AG08395 (cell line): ENCODE data around the gene GPATCH8.
"Not testable (repeated sequence)": the region's sequence is repeated elsewhere in the genome, so short reads cannot be mapped to it uniquely, and the experiment has no call there.

Source experiments
- DNase-seq: peaks from one replicate; pipeline ENCODE4 v3.0.0; 2012; ENCODE audit warnings: mixed read lengths, low spot score

GPATCH8 gene

GRCh38 chr17:44503147-44504029, at the start of gene GPATCH8:
Gene GPATCH8 (minus strand): TSS chr17:44503406. CDS start chr17:44503370, 36 bp downstream.
- DNase-seq: peak; percentile 100

DNA sequence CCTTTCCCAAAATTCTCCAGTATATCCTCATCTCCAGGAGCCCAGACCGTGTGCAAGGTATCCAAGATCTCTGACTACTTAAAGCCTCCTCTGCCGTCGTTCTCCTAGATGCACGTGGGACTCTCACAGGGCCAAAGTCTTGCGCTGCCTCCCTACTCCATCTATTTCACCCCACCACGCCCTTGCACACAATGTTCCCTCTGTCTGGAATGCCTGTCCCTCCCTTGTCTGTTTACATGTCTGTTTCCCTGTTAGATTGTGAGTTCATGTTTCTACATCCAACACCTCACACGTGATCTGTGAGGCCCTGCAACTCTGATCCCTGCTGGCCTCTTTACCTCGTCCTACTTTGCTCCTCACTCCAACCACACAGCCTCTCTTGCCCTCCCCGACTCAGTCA, 49.2 kb upstream of the GPATCH8 start:
- no peak for DNase-seq

- no peak for DNase-seq
Measured at GRCh38 chr17:44549686-44550085, 46.5 kb upstream of the GPATCH8 start.

GRCh38 chr17:44548376-44549230, 45.4 kb upstream of the GPATCH8 start:
- no peak for DNase-seq

- DNase-seq: no peak
Measured at GRCh38 chr17:44547625-44548267, 44.5 kb upstream of the GPATCH8 start.

- DNase-seq: peak; percentile 60
Measured at GRCh38 chr17:44546671-44547606, 43.7 kb upstream of the GPATCH8 start.

GRCh38 chr17:44543905-44544523, 40.8 kb upstream of the GPATCH8 start:
- DNase-seq: no peak

- peak; percentile 89 for DNase-seq
Measured at GRCh38 chr17:44543213-44543904, 40.2 kb upstream of the GPATCH8 start.

GRCh38 chr17:44541884-44542581, 38.8 kb upstream of the GPATCH8 start:
- DNase-seq: no peak

DNA sequence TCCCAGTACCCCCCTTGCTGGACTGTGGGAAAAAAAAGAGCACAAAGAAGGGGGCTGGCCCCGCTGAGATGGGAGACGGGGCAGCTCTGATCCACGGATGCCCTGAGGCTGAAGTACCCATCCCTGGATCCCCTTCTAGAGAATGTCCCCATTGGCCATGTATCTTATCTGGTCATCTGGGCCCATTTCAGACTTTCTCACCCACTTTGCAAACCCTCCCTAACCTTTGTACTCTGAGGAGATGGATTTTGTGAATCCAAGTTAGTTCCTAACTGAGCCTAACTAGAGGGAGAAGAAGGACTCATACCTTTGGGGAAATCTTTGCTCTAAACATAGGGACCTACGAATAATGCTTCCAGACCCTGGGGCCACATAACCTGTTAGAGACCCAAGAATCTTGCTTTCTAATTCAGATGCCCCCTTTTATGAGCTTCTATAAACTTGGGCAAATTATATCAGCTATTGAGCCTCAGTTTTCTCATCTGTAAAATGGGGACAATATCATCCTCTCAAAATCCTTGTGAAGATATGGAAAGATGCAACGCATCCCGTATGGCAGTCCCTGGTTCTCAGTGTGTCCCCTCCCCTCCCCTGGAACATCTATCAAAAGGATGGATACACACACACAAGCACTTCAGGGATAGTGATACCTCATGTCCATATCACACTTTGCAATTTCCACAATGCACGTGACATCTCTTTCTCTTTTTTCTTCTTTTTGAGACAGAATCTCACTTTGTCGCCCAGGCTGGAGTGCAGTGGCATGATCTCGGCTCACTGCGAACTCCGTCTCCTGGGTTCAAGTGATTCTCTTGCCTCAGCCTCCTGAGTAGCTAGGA, 37.3 kb upstream of the GPATCH8 start:
- no peak for DNase-seq

GRCh38 chr17:44539673-44540072, 36.5 kb upstream of the GPATCH8 start:
- DNase-seq: no peak

GRCh38 chr17:44537922-44538321, 34.7 kb upstream of the GPATCH8 start:
- DNase-seq: not testable (repeated sequence)

- DNase-seq: no peak
Measured at GRCh38 chr17:44536090-44536953, 33.1 kb upstream of the GPATCH8 start.

DNA sequence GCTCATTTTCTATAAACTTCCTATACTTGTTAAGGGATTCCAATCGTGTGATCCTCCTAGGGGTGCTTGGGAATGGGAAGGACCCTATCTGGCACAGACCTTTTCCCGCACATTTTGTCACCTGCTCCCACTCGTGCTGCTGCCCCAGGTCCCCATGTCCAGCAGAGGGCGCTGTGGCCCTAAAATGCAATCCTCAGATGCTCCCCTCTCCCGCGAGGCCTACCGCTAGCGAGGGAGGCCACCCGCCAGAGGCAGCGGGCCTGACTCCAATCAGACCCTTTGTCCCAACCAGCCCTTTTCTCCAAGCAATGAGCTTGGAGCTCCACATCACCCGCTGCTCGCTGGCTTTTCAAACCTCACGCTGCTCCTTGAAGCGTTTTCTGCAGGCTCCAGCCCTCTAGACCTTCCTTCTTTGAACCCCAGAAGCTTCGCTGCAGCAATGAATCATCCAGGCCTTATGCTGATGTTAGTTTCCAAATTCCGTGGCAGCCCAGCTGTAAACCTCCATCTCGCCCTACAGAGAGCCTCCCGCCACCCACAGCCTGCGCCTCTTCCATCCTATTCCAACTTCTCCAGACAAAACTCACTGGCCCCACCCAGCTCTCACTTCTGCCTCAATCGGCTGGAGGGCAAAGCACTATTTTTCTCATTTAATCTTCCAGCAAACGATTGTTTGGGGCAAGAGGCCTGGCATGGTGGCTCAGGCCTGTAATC, 30.5 kb upstream of the GPATCH8 start:
- peak; percentile 95 for DNase-seq

- no peak for DNase-seq
Measured at GRCh38 chr17:44530896-44531418, 27.8 kb upstream of the GPATCH8 start.

DNA sequence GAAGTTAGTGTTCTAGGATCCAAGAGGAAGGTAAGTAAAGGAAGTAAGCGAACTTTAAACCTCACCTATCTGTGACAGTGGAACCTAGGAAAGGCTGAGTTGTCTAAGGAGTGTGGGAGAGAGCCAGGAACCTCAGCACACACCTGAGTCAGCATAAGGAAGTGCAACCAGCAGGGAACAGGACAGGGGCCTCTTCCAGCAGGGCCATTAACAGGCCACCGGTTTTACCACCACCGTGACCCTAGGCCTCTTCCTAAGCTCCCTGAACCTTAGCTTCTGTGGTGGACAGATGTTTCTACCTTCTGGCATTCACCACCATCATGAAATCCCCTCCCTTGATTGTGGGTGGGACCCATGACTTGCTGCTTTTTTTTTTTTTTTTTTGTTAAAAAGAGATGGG, 26.7 kb upstream of the GPATCH8 start:
- DNase-seq: no peak

DNA sequence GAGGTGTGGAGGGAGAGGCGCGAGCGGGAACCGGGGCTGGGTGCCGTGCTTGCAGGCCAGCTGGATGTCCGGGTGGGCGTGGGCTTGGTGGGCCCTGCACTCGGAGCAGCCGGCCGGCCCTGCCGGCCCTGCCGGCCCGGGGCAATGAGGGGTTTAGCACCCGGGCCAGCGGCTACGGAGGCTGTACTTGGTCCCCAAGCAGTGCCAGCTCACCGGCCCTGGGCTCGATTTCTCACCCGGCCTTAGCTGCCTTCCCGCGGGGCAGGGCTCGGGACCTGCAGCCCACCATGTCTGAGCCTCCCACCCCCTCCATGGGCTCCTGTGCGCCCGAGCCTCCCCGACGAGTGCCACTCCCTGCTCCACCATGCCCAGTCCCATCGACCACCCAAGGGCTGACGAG, 24.7 kb upstream of the GPATCH8 start:
- DNase-seq: no peak
